GM21619 (cell line): Measurements from ENCODE around the gene DMD.
"Not testable (repeated sequence)": the region's sequence is repeated elsewhere in the genome, so short reads cannot be mapped to it uniquely, and the experiment has no call there.

Experiments
- ATAC-seq: cut with Tn5 transposase; IDR thresholded peaks from one replicate; pipeline ENCODE4 v1.9.1; 2021; ENCODE audit not compliant: unreplicated experiment

Gene DMD

GRCh38 chrX:33156152-33156726 is 55.1 kb downstream of the DMD start:
- ATAC-seq: no peak

- ATAC-seq: no peak
Measured at GRCh38 chrX:33149580-33149979, 61.8 kb downstream of the DMD start.

- ATAC-seq: no peak
Measured at GRCh38 chrX:33149085-33149484, 62.3 kb downstream of the DMD start.

GRCh38 chrX:33142331-33142730 is 69.0 kb downstream of the DMD start:
- ATAC-seq: no peak

- ATAC-seq: no peak
Measured at GRCh38 chrX:33138677-33139249, 72.6 kb downstream of the DMD start.

- ATAC-seq: no peak
Measured at GRCh38 chrX:33134164-33134563, 77.2 kb downstream of the DMD start.

- no peak for ATAC-seq
Measured at GRCh38 chrX:33133320-33133719, 78.0 kb downstream of the DMD start.

- ATAC-seq: no peak
Measured at GRCh38 chrX:33132569-33132968, 78.8 kb downstream of the DMD start.

- ATAC-seq: no peak
Measured at GRCh38 chrX:33129607-33130006, 81.7 kb downstream of the DMD start.

- no peak for ATAC-seq
Measured at GRCh38 chrX:33128048-33128805, 83.1 kb downstream of the DMD start.

GRCh38 chrX:33126469-33126868 is 84.9 kb downstream of the DMD start:
- ATAC-seq: no peak

- no peak for ATAC-seq
Measured at GRCh38 chrX:33109858-33110257, 101.5 kb downstream of the DMD start.

- ATAC-seq: no peak
Measured at GRCh38 chrX:33106737-33107136, 104.6 kb downstream of the DMD start.

GRCh38 chrX:33095079-33095478 is 116.3 kb downstream of the DMD start:
- ATAC-seq: no peak

- ATAC-seq: no peak
Measured at GRCh38 chrX:33087411-33087810, 123.9 kb downstream of the DMD start.

GRCh38 chrX:33086886-33087285 is 124.5 kb downstream of the DMD start:
- no peak for ATAC-seq

- ATAC-seq: no peak
Measured at GRCh38 chrX:33082371-33082770, 129.0 kb downstream of the DMD start.

GRCh38 chrX:33078273-33078672 is 133.1 kb downstream of the DMD start:
- no peak for ATAC-seq

GRCh38 chrX:33073660-33074059 is 137.7 kb downstream of the DMD start:
- ATAC-seq: not testable (repeated sequence)

GRCh38 chrX:33065415-33065814 is 145.9 kb downstream of the DMD start:
- no peak for ATAC-seq

GRCh38 chrX:33062041-33062440 is 149.3 kb downstream of the DMD start:
- no peak for ATAC-seq

- ATAC-seq: no peak
Measured at GRCh38 chrX:33053001-33053400, 158.3 kb downstream of the DMD start.
